Testis (tissue), 2 donors: ENCODE results near the gene INPP5A.

Experiments
- POLR2A ChIP-seq: fragments of 450-650 bp; IDR thresholded peaks from one replicate; pipeline ENCODE4 v1.6.1; 2017; ENCODE audit warnings: antibody characterized with exemption, mild to moderate bottlenecking, moderate library complexity
- TF ChIP-seq, protein P1 (sequence below), 3 experiments: fragments of 450-650 bp in 2 of 3; fragments of 200-600 bp in 1 of 3; sonication (generic) in 1 of 3; IDR thresholded peaks; one replicate each; pipeline ENCODE4 v1.5.1; 2016 to 2019; ENCODE audit warnings: antibody characterized with exemption in 3 of 3, mild to moderate bottlenecking in 2 of 3, moderate library complexity in 1 of 3

DNA sequence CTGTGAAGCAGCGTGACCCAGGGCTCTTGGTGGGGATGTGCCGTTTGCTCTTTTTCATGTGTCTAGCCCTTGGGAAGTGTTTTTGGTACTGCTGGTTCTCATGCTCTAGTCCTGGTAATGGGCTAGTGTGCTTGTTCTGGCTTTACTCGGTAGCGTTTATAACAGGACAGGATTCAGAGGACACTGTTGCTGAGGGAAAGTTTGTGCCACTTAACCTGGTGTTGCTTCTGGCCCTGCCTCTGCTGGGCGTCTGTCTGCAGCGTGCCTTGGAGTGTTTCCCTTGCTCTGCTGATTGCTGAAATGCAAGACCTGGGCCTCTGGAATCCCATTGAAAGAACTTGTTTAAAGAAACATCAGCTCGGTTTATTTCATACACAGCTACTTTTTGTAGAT, 35.0 kb downstream of the INPP5A start:
- TF ChIP-seq, protein P1, sequence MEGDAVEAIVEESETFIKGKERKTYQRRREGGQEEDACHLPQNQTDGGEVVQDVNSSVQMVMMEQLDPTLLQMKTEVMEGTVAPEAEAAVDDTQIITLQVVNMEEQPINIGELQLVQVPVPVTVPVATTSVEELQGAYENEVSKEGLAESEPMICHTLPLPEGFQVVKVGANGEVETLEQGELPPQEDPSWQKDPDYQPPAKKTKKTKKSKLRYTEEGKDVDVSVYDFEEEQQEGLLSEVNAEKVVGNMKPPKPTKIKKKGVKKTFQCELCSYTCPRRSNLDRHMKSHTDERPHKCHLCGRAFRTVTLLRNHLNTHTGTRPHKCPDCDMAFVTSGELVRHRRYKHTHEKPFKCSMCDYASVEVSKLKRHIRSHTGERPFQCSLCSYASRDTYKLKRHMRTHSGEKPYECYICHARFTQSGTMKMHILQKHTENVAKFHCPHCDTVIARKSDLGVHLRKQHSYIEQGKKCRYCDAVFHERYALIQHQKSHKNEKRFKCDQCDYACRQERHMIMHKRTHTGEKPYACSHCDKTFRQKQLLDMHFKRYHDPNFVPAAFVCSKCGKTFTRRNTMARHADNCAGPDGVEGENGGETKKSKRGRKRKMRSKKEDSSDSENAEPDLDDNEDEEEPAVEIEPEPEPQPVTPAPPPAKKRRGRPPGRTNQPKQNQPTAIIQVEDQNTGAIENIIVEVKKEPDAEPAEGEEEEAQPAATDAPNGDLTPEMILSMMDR (IDR thresholded peaks at IDR 0.05) = no peak
- TF ChIP-seq POLR2A = no peak
